Right ventricle myocardium inferior (tissue), 1 donor: ENCODE results near the gene RGS7BP. TPM values are rescaled to one million over a fixed set of nuclear protein-coding genes. Genes with fewer than 3 reads are reported as not detected.

ENCODE experiments used
- ATAC-seq: fragments of 200-7000 bp; cut with Tn5 transposase; one replicate; pipeline ENCODE4 v1.9.1; 2020; ENCODE audit warnings: mild to moderate bottlenecking, moderate library complexity
- DNase-seq: peaks from one replicate; pipeline ENCODE4 v3.0.0; 2021; ENCODE audit errors: missing footprints
- intact Hi-C: fragments of 100-400 bp; cut with DNase I; formaldehyde crosslinking; loops from one replicate; pipeline ENCODE4 v1.11.0; 2022
- long read RNA-seq: library from polyadenylated mRNA; unstranded; transcript quantifications from one replicate; pipeline ENCODE4 v2.0.0, GENCODE V29; 2021
- total RNA-seq: library from RNA; stranded (reverse); fragmentation: NEBNext Ultra II Directional; extraction: Animal tissue kit (Norgen Biotek cat#: 25700); gene quantifications from one replicate; pipeline ENCODE4 v1.2.1, GENCODE V29; 2021
- donor health status: DM: no; HTN: yes; CAD: no; lungs with severe emphysema.

RGS7BP gene
- total RNA-seq, result 6.5 TPM
- long read RNA-seq, full-length matches to known transcripts, result 1 of 1 reads
- long read RNA-seq, partial matches to known transcripts, result 0 of 1 reads
- long read RNA-seq, other reads (novel, unspliced or antisense), result 0 of 1 reads

- DNase-seq (peak; percentile 66), ATAC-seq (peak; percentile 92)
- intact Hi-C loops, result loop anchor here (1.0 to 10.0 kb wide), 4 partner anchors 89 to 279 kb away; no protein-coding TSS in a partner anchor
Measured at GRCh38 chr5:64505769-64506566, at the start of gene RGS7BP. TSS of gene RGS7BP (plus strand) at chr5:64506015. CDS start at chr5:64506625, 610 bp downstream.

DNA sequence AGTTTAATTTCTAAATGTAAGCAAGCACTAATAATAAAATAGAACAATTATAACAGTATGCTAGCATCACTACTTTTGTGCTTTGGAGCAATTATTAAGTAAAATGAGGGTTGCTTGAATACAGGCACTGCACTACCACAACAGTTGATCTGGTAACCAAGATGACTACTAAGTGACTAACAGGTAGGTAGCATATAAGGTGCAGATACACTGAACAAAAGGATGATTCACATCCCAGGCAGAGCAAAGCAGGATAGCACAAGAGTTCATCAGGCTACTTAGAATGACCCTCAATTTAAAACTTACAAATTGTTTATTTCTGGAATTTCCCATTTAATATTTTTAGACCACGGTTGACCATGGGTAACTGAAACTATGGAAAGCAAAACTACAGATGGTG lies 48.0 kb upstream of the RGS7BP start:
- no peak for ATAC-seq
- intact Hi-C loops, result no loop called here

DNA sequence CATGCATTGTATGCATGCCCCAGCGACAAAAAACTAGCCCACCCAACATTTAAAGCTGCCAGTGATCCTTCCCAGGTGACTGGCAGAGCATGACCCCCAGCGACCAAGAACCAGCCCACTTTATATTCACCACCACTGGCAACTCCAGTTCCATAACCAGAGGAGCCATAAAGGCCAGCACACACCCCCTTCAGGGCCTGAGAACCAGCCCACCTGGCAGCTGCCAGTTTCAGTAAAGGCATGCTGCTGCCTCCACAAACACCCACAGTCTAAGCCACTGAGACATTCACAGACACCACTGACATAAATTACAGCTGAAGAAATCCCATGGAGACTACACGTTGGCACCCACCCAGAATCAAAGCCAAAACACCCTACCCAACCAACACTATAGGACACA lies 46.9 kb upstream of the RGS7BP start:
- ATAC-seq (no peak), DNase-seq (no peak)
- intact Hi-C loops, result no loop called here

More for the DNA sequence above, 48.0 kb upstream of the RGS7BP start:
- DNase-seq, result no peak

DNA sequence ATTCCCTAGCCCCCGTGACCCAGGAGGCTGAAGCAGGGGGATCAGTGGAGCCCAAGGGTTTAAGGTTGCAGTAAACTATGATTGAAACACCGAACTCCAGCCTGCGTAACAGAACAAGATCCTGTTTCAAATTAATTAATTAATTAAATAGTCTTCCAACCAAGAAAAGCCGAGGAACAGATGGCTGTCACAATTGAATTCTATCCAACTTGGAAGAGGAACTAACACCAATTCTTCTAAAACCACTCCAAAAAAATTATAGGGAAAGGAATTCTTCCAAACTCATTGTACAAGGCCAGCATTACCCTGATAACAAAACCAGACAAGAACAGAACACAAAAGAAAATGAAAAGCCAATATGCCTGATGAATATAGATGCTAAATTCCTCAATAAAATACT lies 43.4 kb upstream of the RGS7BP start:
- intact Hi-C loops, result no loop called here
- ATAC-seq (no peak), DNase-seq (no peak)

DNA sequence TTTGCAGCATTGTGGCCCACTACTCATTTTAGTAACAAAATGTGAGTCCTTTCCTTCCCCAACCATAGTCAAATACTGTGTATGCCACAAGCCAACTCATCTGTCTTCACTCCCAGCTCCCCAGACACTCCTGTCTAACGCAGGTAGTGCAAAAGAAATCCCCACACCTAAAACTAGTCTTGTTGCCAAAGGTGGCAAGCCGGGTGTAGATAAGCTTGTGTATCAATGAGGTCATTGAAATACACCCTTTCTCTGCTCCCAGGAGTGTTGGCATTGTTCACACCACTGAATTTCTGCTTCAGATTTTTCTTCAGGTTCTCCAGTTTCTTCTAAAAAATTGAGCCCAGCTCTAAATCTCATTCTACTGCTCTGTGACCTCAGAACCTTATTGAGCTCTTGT lies 19.7 kb upstream of the RGS7BP start:
- intact Hi-C loops, result no loop called here

DNA sequence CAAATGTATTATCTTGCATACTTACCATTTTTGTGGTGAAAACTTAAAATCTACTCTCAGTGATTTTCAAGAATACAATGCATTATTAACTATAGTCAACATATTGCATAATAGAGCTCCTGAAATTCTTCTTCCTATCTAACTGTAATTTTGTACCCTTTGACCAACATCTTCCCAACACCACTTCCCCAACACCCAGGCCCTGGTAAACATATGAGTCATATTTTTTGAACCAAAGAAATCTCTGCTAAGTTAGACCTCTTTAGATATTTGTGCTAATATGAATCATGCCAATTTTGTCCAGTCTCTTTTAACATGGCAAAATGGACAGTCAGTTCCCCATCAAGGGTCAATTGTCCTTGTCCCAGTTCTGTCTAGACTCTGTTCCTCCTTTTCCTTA lies 18.5 kb upstream of the RGS7BP start:
- ATAC-seq, result no peak
- no peak for DNase-seq

More for the DNA sequence above, 19.7 kb upstream of the RGS7BP start:
- no peak for ATAC-seq
- no peak for DNase-seq

DNA sequence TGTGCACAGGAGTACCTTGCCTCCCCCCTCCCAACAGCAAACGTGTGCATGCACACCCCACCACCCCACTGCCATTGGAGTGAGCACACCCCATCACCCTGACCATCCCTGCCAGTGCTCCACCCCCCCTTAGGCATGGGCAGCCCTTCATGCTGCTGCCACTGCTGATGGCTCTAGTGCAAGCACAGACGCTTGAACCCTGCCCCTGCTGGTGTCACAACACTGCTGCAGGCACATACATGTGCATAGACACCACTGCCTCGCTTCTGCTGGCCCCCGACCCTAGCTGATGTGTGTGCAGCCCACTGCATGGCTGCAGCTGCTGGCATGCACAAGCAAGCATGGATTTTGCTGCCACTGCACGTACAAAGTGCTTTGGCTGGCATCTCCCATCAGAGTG lies 16.0 kb upstream of the RGS7BP start:
- no peak for ATAC-seq
- intact Hi-C loops, result no loop called here
- peak; percentile 13 for DNase-seq

More for the DNA sequence above, 18.5 kb upstream of the RGS7BP start:
- intact Hi-C loops, result no loop called here

GRCh38 chr5:64497386-64497785 lies 8.4 kb upstream of the RGS7BP start:
- intact Hi-C loops, result no loop called here
- ATAC-seq (no peak), DNase-seq (no peak)

DNA sequence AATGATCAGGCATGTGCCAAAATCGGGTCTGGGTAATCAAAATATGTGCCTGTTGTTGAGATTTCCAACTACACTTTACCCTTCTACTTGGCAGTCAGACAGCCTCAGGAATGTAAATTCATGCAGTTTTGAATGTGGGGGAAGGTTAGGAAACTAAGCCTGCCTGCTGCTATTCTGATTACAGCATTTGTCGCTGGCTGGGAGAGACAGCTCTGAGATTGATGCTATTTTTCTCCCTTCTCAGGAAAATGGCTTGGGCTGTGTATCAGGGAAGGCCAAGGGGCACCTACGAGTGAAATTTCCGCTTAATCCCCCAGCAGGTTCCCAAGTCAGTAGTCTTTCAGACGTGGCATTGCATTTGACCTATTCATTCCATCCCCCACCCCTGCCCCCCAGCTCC lies 3.6 kb upstream of the RGS7BP start:
- no peak for ATAC-seq
- intact Hi-C loops, result loop anchor here (10.0 kb wide), 1 partner anchor 93 kb away; no protein-coding TSS in a partner anchor
- no peak for DNase-seq

GRCh38 chr5:64506567-64507263 lies 900 bp downstream of the RGS7BP start:
- DNase-seq, result no peak
- ATAC-seq, result peak; percentile 3
- intact Hi-C loops, result loop anchor here (1.0 to 10.0 kb wide), 4 partner anchors 88 to 279 kb away; no protein-coding TSS in a partner anchor

GRCh38 chr5:64507264-64507605 lies 1.4 kb downstream of the RGS7BP start:
- DNase-seq, result no peak
- no peak for ATAC-seq
- intact Hi-C loops, result loop anchor here (5.0 to 10.0 kb wide), 3 partner anchors 88 to 280 kb away; no protein-coding TSS in a partner anchor

GRCh38 chr5:64509828-64510227 lies 4.0 kb downstream of the RGS7BP start:
- intact Hi-C loops, result loop anchor here (5.0 to 10.0 kb wide), 3 partner anchors 85 to 283 kb away; no protein-coding TSS in a partner anchor
- DNase-seq (no peak), ATAC-seq (no peak)

DNA sequence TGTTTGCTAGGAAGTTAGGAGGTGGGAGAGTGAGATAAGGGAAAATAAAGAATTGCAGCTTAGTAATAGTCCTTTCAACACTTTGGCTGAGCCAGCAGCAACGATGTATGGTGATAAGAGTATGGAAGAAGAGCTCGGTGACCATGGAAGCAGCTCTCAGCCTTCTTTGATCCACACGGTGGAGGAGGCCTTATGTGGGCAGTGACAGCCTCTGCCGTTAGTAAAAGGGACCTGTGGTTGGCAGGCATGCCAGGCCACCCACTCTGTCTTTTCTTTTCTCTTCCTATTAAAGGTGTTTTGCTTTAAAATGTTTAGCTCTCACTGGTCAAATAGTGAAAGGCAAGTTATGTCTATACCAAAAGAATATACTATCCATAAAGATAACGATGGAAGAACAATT lies 7.7 kb downstream of the RGS7BP start:
- DNase-seq (no peak), ATAC-seq (no peak)
- intact Hi-C loops, result no loop called here

DNA sequence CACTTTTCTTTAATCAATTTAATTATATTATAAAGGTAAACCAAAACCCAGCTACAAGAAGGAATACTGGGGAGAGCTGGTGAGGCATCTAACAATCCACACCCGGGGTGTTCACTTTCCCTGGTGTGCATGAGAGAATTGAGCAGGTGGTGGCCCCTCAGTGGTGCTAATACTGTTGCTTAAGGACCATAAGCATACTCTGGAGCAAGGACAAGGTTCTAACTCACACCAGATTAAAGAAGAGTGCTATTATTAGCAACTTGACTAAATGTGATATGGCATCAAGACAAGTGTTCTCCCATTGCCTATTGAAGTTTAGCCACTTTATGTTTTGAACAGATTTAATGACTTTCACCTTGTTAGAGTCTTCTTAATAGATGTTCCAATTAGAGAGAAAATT lies 8.8 kb downstream of the RGS7BP start:
- DNase-seq (no peak), ATAC-seq (peak; percentile 57)
- intact Hi-C loops, result no loop called here

DNA sequence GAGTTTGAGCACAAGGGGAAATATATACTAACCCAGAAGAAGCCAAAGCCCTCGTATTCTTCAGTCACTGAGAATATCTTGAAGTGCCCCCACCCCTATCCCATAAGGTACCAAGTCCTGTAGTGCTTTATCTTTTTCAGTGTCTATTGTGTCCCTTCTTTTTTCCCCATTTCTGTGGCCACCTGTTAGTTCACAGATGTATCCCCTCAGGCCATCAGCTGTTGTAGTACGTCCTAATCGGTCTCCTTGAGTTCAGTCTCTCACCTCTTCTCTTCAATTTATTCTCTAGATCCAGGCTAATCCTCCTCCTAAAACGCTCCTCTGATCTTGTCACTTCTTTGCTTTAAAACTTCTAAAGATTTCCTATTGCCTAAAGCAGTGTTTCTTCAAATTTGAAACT lies 10.4 kb downstream of the RGS7BP start:
- no peak for ATAC-seq
- DNase-seq, result no peak
- intact Hi-C loops, result no loop called here

DNA sequence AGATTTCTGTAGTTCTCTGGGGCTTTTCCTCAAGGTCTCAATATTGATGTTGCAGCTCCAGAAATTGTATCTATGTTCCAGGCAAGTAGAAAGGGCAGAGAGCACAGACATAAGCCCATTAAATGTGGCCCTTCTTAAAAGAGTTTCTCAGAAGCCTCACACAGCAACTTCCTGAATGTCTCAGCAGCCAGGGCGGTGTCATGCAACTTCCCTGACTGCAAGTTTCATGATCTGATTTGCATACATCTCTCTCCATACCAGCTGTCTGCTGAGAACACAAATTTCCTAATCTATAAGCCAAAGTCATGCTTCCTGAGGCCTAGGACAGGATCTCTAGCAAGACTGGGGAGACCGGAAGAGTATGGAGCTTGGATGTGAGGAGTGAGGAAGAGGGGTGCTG lies 13.0 kb downstream of the RGS7BP start:
- intact Hi-C loops, result no loop called here
- ATAC-seq (no peak), DNase-seq (no peak)

DNA sequence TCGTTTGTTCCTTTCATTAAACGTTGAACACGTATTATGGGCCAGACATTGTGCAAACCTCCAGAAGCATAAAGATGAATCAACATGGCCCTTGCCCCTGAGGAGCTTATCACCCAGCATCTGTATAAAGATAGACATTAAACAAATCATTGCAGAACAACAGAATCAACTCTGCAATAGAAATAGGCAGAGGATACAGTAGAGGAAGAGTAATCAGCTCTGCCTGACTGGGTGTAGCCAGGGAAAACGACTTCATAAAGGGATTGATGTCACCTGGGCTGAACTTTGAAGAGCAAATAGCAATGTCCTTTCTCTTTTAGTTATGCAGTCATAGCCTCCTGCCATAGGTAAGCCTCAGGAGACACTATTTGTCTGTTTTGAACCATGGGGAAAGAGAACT lies 13.4 kb downstream of the RGS7BP start:
- ATAC-seq, result no peak
- intact Hi-C loops, result no loop called here
- no peak for DNase-seq

DNA sequence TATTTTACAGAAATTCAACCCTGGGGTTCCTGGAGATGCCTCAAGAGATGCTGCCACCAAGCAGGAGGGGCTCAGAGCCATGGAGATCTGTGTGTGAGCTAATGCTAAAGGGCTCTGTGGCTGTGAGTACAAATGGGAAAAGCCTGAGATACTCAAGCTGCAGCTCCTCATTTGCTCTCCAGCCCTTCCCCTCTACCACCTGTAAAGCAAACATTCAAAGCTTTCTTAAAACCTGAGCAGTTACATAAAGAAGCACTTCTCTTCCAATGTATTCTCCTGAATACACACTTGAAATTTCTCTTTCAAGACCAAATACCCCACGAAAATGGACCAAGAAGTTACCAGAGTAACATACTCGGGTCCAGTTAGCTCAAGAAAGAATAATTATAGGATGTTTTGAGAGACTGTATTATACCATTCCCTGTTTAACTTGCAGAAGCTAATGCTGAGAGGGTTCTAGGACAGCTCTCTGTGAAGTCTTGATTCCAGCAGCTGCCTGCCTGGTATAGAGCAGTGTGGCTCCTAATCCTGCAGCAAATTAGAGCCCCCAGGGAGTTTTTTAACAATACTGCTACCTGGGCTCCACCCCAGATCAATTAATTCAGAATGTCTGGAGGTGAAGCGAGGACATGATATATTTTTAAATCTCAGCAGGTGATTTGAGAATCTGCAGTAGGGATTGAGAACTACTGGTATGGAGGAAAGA lies 21.1 kb downstream of the RGS7BP start:
- ATAC-seq (no peak), DNase-seq (no peak)
- intact Hi-C loops, result no loop called here

GRCh38 chr5:64530076-64530475 lies 24.3 kb downstream of the RGS7BP start:
- ATAC-seq (no peak), DNase-seq (no peak)
- intact Hi-C loops, result no loop called here
